Psoas muscle (tissue), 8 donors: ENCODE measurements around the gene IL9. TPM values are rescaled to one million over a fixed set of nuclear protein-coding genes. Genes with fewer than 3 reads are reported as not detected.

Experiments
- ATAC-seq, 4 donors: fragments of 200-7000 bp; cut with Tn5 transposase; one replicate each; pipeline ENCODE4 v1.9.1; 2020; ENCODE audit warnings: moderate library complexity in 3 of 4, mild to moderate bottlenecking in 2 of 4
- DNase-seq, 2 donors: peaks; one replicate each; pipeline ENCODE4 v3.0.0-alpha.2; 2020
- H3K27ac ChIP-seq: fragments of 200-600 bp; one replicate; pipeline ENCODE4 v1.8.0; 2022
- H3K27me3 ChIP-seq, 3 donors: fragments of 200-600 bp in 1 of 3; one replicate each; pipeline versions ENCODE4 v1.6.1 to v1.8.0; 2013 to 2022; ENCODE audit warnings: low read length in 2 of 3, mild to moderate bottlenecking in 2 of 3, moderate library complexity in 1 of 3; ENCODE audit not compliant: insufficient read depth in 3 of 3
- H3K36me3 ChIP-seq, 2 donors: fragments of 200-600 bp in 1 of 2; one replicate each; pipeline versions ENCODE4 v1.6.1 to v1.8.0; 2013 to 2022; ENCODE audit warnings: low read depth in 1 of 2, mild to moderate bottlenecking in 1 of 2, moderate library complexity in 1 of 2; ENCODE audit not compliant: insufficient read depth in 1 of 2
- H3K4me1 ChIP-seq: fragments of 200-600 bp; one replicate; pipeline ENCODE4 v1.8.0; 2022
- H3K4me3 ChIP-seq: fragments of 200-600 bp; one replicate; pipeline ENCODE4 v1.8.0; 2022; ENCODE audit warnings: mild to moderate bottlenecking
- H3K9me3 ChIP-seq: fragments of 200-600 bp; one replicate; pipeline ENCODE4 v1.8.0; 2022
- WGBS, 3 donors: extraction: QIAGEN DNeasy Blood & Tissue Kit; methylation state at CpG; one replicate each; pipeline versions ENCODE4 v1.1.6 to v1.1.7; 2013; 5-methylcytosine and 5-hydroxymethylcytosine counted together
- intact Hi-C, 2 donors: fragments of 100-400 bp; cut with DNase I; formaldehyde crosslinking; loops; one replicate each; pipeline versions ENCODE4 v1.11.0 to v1.14.2; 2022
- polyA plus RNA-seq, 3 donors: library from polyadenylated mRNA; stranded (reverse); fragments of 200-250 nt; gene quantifications; one replicate each; pipeline ENCODE4 v1.2.3, GENCODE V29; 2013
- total RNA-seq, 4 donors: library from RNA; stranded (reverse); fragmentation: NEBNext Ultra II Directional in 2 of 4; extraction: Animal tissue kit (Norgen Biotek cat#: 25700) in 2 of 4; gene quantifications; one replicate each; pipeline versions ENCODE4 v1.2.1 to v1.2.4, GENCODE V29; 2021 to 2023
- TF ChIP-seq, protein P1 (sequence below): fragments of 200-600 bp; IDR thresholded peaks from one replicate; pipeline ENCODE4 v1.8.0; 2022; ENCODE audit warnings: antibody characterized with exemption
- donor health status: healthy with polysubstance abuse.
- donor health status: DM: no; HTN: no; CAD: no; lungs with moderate emphysema.
- donor health status: Bipolar disorder and iron deficiency.
- donor health status: healthy.
- donor health status: DM: yes; HTN: yes; CAD: no.
- donor health status: DM: no; HTN: no; CAD: no.
- donor health status: DM: no; HTN: no; CAD: no.
- donor health status: DM: yes; HTN: yes; CAD: no.

Gene IL9
- total and polyA plus RNA-seq, 7 donors, result not detected

DNA sequence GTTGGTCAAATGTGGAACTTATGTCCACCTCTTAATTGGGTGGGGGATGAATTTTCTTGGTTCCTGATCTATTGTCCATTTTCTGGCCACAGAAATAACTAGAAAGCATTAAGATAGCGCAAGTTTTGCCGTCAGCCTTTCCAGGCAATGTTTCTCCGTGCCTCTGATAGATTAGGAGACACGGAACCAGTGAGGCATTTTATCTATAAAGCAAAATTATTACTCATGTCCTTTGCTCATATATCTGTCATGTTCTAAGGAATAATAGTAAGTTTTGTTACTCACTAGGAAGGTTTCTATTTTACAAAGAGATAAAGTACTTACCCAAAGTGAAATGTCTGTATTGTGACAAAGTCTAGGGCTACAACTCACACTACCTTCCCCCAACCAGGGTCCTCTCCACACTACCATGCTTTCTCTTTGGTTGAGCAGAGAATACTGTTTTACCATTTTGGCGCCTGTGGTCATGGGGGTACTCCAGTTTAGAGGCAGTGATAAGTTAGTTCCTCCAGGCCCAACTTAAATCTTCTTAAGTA lies 19.9 kb upstream of the IL9 start:
- 94 to 96% (median 94%) methylated on average over 5 of the region's 5 CpGs for WGBS, 3 donors
- H3K36me3 ChIP-seq, result no peaks in the 10 kb centered on the region
- intact Hi-C loops, result no loop called here
- TF ChIP-seq, protein P1, sequence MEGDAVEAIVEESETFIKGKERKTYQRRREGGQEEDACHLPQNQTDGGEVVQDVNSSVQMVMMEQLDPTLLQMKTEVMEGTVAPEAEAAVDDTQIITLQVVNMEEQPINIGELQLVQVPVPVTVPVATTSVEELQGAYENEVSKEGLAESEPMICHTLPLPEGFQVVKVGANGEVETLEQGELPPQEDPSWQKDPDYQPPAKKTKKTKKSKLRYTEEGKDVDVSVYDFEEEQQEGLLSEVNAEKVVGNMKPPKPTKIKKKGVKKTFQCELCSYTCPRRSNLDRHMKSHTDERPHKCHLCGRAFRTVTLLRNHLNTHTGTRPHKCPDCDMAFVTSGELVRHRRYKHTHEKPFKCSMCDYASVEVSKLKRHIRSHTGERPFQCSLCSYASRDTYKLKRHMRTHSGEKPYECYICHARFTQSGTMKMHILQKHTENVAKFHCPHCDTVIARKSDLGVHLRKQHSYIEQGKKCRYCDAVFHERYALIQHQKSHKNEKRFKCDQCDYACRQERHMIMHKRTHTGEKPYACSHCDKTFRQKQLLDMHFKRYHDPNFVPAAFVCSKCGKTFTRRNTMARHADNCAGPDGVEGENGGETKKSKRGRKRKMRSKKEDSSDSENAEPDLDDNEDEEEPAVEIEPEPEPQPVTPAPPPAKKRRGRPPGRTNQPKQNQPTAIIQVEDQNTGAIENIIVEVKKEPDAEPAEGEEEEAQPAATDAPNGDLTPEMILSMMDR, result no peak
- peaks cover 0 to 19% (median 2%) of the 10 kb centered on the region in 3 donors for H3K27me3 ChIP-seq
- ATAC-seq (no peak), DNase-seq (no peak)
- no peak overlapping the region for H3K4me3 ChIP-seq
- H3K9me3 ChIP-seq, result no peaks in the 10 kb centered on the region
- no peak overlapping the region for H3K27ac ChIP-seq
- no peaks in the 10 kb centered on the region for H3K4me1 ChIP-seq

GRCh38 chr5:135913713-135914626 lies 18.3 kb upstream of the IL9 start:
- no peak overlapping the region for H3K27ac ChIP-seq
- H3K4me1 ChIP-seq, result no peaks in the 10 kb centered on the region
- H3K9me3 ChIP-seq, result no peaks in the 10 kb centered on the region
- 76 to 81% (median 79%) methylated on average over 4 of the region's 4 CpGs for WGBS, 3 donors
- H3K36me3 ChIP-seq, result no peaks in the 10 kb centered on the region
- ATAC-seq, result no peak
- TF ChIP-seq, protein P1, result no peak
- H3K4me3 ChIP-seq, result no peak overlapping the region
- no peak for DNase-seq
- intact Hi-C loops, result no loop called here
- H3K27me3 ChIP-seq, result peaks cover 0 to 33% (median 2%) of the 10 kb centered on the region in 3 donors

- intact Hi-C loops, result no loop called here
- H3K27me3 ChIP-seq, result peaks cover 0 to 22% (median 0%) of the 10 kb centered on the region in 3 donors
- no peaks in the 10 kb centered on the region for H3K4me1 ChIP-seq
- no peaks in the 10 kb centered on the region for H3K36me3 ChIP-seq
- no peak overlapping the region for H3K4me3 ChIP-seq
- no peak for DNase-seq
- no peak for ATAC-seq
- TF ChIP-seq, protein P1, result no peak
- no peak overlapping the region for H3K27ac ChIP-seq
- 66 to 77% (median 70%) methylated on average over 1 of the region's 1 CpG for WGBS, 3 donors
- H3K9me3 ChIP-seq, result no peaks in the 10 kb centered on the region
These were observed 9.5 kb upstream of the IL9 start for GRCh38 chr5:135905144-135905543.

DNA sequence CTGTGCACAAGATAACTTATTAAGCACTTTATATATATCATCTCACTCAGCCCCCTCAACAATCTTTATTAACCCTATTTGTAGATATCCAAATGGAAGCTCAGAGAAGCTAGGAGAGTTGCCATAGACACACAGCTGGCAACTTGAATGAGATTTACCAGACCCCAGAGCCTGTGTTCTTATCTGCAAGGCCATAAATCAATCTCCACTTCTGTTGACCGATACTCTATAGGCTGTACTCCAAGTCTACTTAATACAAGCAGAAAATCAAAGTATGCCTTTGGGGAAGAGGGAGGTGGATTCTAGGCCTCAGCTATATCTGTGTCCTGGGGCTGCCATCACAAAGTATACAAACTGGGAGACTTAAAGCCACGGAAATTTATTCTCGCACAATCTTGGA lies 6.0 kb upstream of the IL9 start:
- TF ChIP-seq, protein P1, result no peak
- ATAC-seq, result no peak
- no peaks in the 10 kb centered on the region for H3K4me1 ChIP-seq
- no peak overlapping the region for H3K4me3 ChIP-seq
- no peak for DNase-seq
- intact Hi-C loops, result no loop called here
- no peak overlapping the region for H3K27ac ChIP-seq
- H3K9me3 ChIP-seq, result no peaks in the 10 kb centered on the region
- 60 to 63% (median 62%) methylated on average over 3 of the region's 3 CpGs for WGBS, 3 donors
- H3K36me3 ChIP-seq, result no peaks in the 10 kb centered on the region
- peaks cover 0 to 9% (median 0%) of the 10 kb centered on the region in 3 donors for H3K27me3 ChIP-seq
